Left lung (tissue), 10 donors: Measurements from ENCODE around the gene AJM1. TPM values are rescaled to one million over a fixed set of nuclear protein-coding genes. Genes with fewer than 3 reads are reported as not detected.
"Not testable (repeated sequence)": the region's sequence is repeated elsewhere in the genome, so short reads cannot be mapped to it uniquely, and the experiment has no call there.

Experiments used
- ATAC-seq: fragments of 200-7000 bp; cut with Tn5 transposase; one replicate; pipeline ENCODE4 v1.9.1; 2020; ENCODE audit warnings: moderate library complexity
- DNase-seq, 4 donors: peaks; one replicate each; pipeline ENCODE4 v3.0.0-alpha.2; 2013 to 2020
- H3K27ac ChIP-seq, 2 donors: fragments of 200-600 bp; sonication (generic) in 1 of 2; one replicate each; pipeline versions ENCODE4 v1.5.0 to v1.8.0; 2020 to 2021
- H3K27me3 ChIP-seq, 2 donors: fragments of 200-600 bp; sonication (generic) in 1 of 2; one replicate each; pipeline versions ENCODE4 v1.5.0 to v1.8.0; 2020 to 2021
- H3K36me3 ChIP-seq, 2 donors: fragments of 200-600 bp; sonication (generic) in 1 of 2; one replicate each; pipeline versions ENCODE4 v1.5.0 to v1.8.0; 2020 to 2021
- H3K4me1 ChIP-seq, 2 donors: fragments of 200-600 bp; one replicate each; pipeline ENCODE4 v1.8.0; 2021
- H3K4me3 ChIP-seq, 2 donors: fragments of 200-600 bp; sonication (generic) in 1 of 2; one replicate each; pipeline versions ENCODE4 v1.5.0 to v1.8.0; 2020 to 2021; ENCODE audit warnings: mild to moderate bottlenecking in 1 of 2
- H3K9me3 ChIP-seq, 2 donors: fragments of 200-600 bp; sonication (generic) in 1 of 2; one replicate each; pipeline versions ENCODE4 v1.5.0 to v1.8.0; 2020 to 2021
- CTCF ChIP-seq, 2 donors: fragments of 200-600 bp; sonication (generic) in 1 of 2; IDR thresholded peaks; one replicate each; pipeline versions ENCODE4 v1.5.0 to v1.8.0; 2021; ENCODE audit warnings: antibody characterized with exemption in 2 of 2
- intact Hi-C, 2 donors: fragments of 100-400 bp; cut with DNase I; formaldehyde crosslinking; loops; one replicate each; pipeline versions ENCODE4 v1.11.2 to v1.14.2; 2022
- polyA plus RNA-seq, 6 donors: library from polyadenylated mRNA; unstranded; fragments of 120-200 nt; gene quantifications; one replicate each; pipeline ENCODE4 v1.2.1, GENCODE V29; 2013; ENCODE audit not compliant: insufficient read length in 6 of 6
- total RNA-seq, 2 donors: library from RNA; stranded (reverse); fragmentation: NEBNext Ultra II Directional; extraction: Animal tissue kit (Norgen Biotek cat#: 25700); gene quantifications; one replicate each; pipeline ENCODE4 v1.2.1, GENCODE V29; 2021
- donor health status: DM: no; HTN: yes; CAD: no.
- donor health status: DM: no; HTN: no; CAD: no.

Gene AJM1
- total and polyA plus RNA-seq, 8 donors = 0.59 to 2.6 (median 1.2) TPM

- TF ChIP-seq CTCF (IDR thresholded peaks at IDR 0.05) = no peak
- intact Hi-C loops = no loop called here
- Histone ChIP-seq H3K27me3 (peaks cover 22 to 35% of the 10 kb centered on the region in 2 donors), H3K27ac (no peak overlapping the region), H3K9me3 (no peaks in the 10 kb centered on the region), H3K4me3 (no peak overlapping the region), H3K4me1 (peaks cover 21 to 38% of the 10 kb centered on the region in 2 donors), H3K36me3 (peaks cover 0 to 50% of the 10 kb centered on the region in 2 donors)
- peak in 1 of 4 donors; percentile 62 for DNase-seq
- peak; percentile 33 for ATAC-seq
Measured at GRCh38 chr9:136840877-136841645, 1.2 kb upstream of the AJM1 start.

- intact Hi-C loops = not testable (repeated sequence)
- H3K4me1 ChIP-seq = peaks cover 25 to 45% of the 10 kb centered on the region in 2 donors
- peak; percentile 17 for ATAC-seq
Measured at GRCh38 chr9:136841646-136842379, 465 bp upstream of the AJM1 start.

GRCh38 chr9:136843159-136843800 lies 1.0 kb downstream of the AJM1 start:
- intact Hi-C loops, H3K9me3 ChIP-seq, ATAC-seq, H3K4me3 ChIP-seq, DNase-seq, H3K27ac ChIP-seq: not testable (repeated sequence)
- Histone ChIP-seq H3K4me1 (peaks cover 25 to 59% of the 10 kb centered on the region in 2 donors), H3K27me3 (peaks cover 33 to 58% of the 10 kb centered on the region in 2 donors), H3K36me3 (peaks cover 0 to 28% of the 10 kb centered on the region in 2 donors)

More at GRCh38 chr9:136841646-136842379, 465 bp upstream of the AJM1 start:
- DNase-seq, H3K27ac ChIP-seq, H3K9me3 ChIP-seq: not testable (repeated sequence)
- Histone ChIP-seq H3K36me3 (peaks cover 0 to 43% of the 10 kb centered on the region in 2 donors), H3K27me3 (peaks cover 29 to 43% of the 10 kb centered on the region in 2 donors), H3K4me3 (peak overlapping the region in 1 of 2 donors; percentile 46)

GRCh38 chr9:136843801-136844740 lies 1.8 kb downstream of the AJM1 start:
- intact Hi-C loops, ATAC-seq, H3K27ac ChIP-seq, DNase-seq, H3K9me3 ChIP-seq, H3K4me3 ChIP-seq: not testable (repeated sequence)
- peak; percentile 58 to 74 for TF ChIP-seq CTCF (IDR thresholded peaks at IDR 0.05)
- H3K27me3 ChIP-seq = peaks cover 33 to 61% of the 10 kb centered on the region in 2 donors
- peaks cover 25 to 62% of the 10 kb centered on the region in 2 donors for H3K4me1 ChIP-seq
- H3K36me3 ChIP-seq = peaks cover 0 to 20% of the 10 kb centered on the region in 2 donors

DNA sequence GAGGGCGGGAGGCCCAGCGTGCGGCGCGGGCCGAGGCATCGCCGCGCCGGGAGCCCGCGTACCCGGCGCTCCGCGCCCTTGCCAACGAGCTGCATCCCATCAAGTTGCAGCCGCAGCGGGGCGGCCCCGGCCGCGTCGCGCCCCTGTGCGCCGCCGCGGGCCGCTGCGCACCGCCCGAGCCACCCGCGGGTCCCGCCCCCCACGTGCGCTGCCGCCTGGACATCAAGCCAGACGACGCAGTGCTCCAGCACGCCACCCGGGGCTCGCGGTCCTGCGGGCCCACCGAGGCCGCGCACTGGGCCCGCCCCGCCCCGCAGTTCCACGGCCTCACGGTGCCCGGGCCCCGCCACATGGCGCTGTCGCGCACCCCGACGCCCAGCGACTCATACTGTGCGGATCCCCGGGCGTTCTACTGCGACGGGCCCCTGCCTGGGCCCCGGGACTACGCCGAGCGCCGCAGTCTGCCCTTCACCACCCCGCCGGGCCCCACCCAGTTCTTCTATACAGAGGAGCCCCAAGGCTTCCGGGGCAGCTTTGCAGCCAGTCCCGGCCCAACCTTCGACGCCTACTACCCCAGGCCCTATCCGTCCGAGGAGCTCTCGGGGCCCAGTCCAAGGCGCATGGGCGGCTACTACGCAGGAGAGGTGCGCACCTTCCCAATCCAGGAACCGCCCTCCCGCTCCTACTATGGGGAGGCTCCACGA lies 2.6 kb downstream of the AJM1 start:
- ATAC-seq (no peak), DNase-seq (no peak)
- Histone ChIP-seq H3K36me3 (peaks cover 0 to 12% of the 10 kb centered on the region in 2 donors), H3K9me3 (no peaks in the 10 kb centered on the region), H3K4me1 (peaks cover 29 to 67% of the 10 kb centered on the region in 2 donors), H3K27me3 (peaks cover 33 to 61% of the 10 kb centered on the region in 2 donors), H3K27ac (no peak overlapping the region), H3K4me3 (no peak overlapping the region)
- intact Hi-C loops = no loop called here
- TF ChIP-seq CTCF (IDR thresholded peaks at IDR 0.05) = no peak
